HepG2 (cell line): Measurements from ENCODE around the gene ZNF554. TPM values are rescaled to one million over a fixed set of nuclear protein-coding genes. Genes with fewer than 3 reads are reported as not detected.

Source experiments
- ATAC-seq: fragments of 200-7000 bp; cut with Tn5 transposase; 3 replicates; pipeline ENCODE4 v1.9.1; 2020; ENCODE audit warnings: mild to moderate bottlenecking, moderate library complexity
- BruUV-seq: library from RNA; stranded (reverse); fragments of 400-500 nt; replicated peaks from 2 replicates; lab custom pipeline; 2021; lab: Mats Ljungman, UMichigan
- CTCF ChIA-PET: fragments of 300-600 bp; formaldehyde crosslinking; extraction: SDS; loops from one replicate; lab custom pipeline; 2021; ENCODE audit warnings: low total read pairs, inconsistent platforms, low intra/inter-chr PET ratio; lab: Yijun Ruan, JAX
- POLR2A ChIA-PET: fragments of 350-600 bp; sonication (Branson Sonifier 250); formaldehyde crosslinking; loops from one replicate; lab custom pipeline; 2020; ENCODE audit warnings: antibody characterized with exemption, inconsistent platforms; lab: Yijun Ruan, JAX
- DNase-seq: peaks from one replicate; pipeline ENCODE4 v3.0.0-alpha.2; 2015; ENCODE audit warnings: low spot score
- FAIRE-seq: peaks from 3 replicates; lab custom pipeline; 2011; peaks lifted over from hg19 to GRCh38; lab: Jason Lieb, UNC
- H2AFZ ChIP-seq: one replicate; pipeline ENCODE4 v1.6.1; 2011; ENCODE audit warnings: low read length, inconsistent platforms
- H3K27ac ChIP-seq: fragments of 300-600 bp; 3 replicates; pipeline ENCODE4 v1.8.0; 2011; ENCODE audit warnings: mixed run types, mild to moderate bottlenecking, mixed read lengths, low read length, inconsistent platforms; ENCODE audit not compliant: insufficient read depth; ENCODE audit errors: extremely low read length
- H3K27me3 ChIP-seq, 2 experiments: fragments of 200-600 bp in 1 of 2; 2 replicates in 1 of 2; 3 replicates in 1 of 2; pipeline versions ENCODE4 v1.6.0 to v1.8.0; 2011; ENCODE audit warnings: low read length in 2 of 2, mild to moderate bottlenecking in 2 of 2, moderate library complexity in 2 of 2, inconsistent platforms in 1 of 2; ENCODE audit not compliant: insufficient read depth in 2 of 2, control insufficient read depth in 1 of 2
- H3K36me3 ChIP-seq, 2 experiments: fragments of 200-600 bp in 1 of 2; replicated peaks in 1 of 2; 2 replicates in 1 of 2; 3 replicates in 1 of 2; pipeline versions ENCODE4 v1.5.1 to v1.8.0; 2011; ENCODE audit warnings: low read length in 2 of 2, inconsistent platforms in 1 of 2; ENCODE audit not compliant: insufficient read depth in 2 of 2, control insufficient read depth in 1 of 2
- H3K4me1 ChIP-seq: 2 replicates; pipeline ENCODE4 v1.5.1; 2012; ENCODE audit warnings: low read length, inconsistent platforms; ENCODE audit not compliant: insufficient read depth
- H3K4me2 ChIP-seq: 2 replicates; pipeline ENCODE4 v1.6.0; 2011; ENCODE audit warnings: low read depth, low read length, inconsistent platforms
- H3K4me3 ChIP-seq, 3 experiments: fragments of 200-600 bp in 1 of 3; sonication (generic), shearing (Covaris generic) in 1 of 3; replicated peaks in 1 of 3; 2 replicates each; pipeline ENCODE4 v1.5.1; 2011 to 2016; ENCODE audit warnings: low read length in 3 of 3, inconsistent platforms in 2 of 3, low read depth in 2 of 3, mild to moderate bottlenecking in 2 of 3, control low read depth in 1 of 3, mixed read lengths in 1 of 3; ENCODE audit not compliant: insufficient read depth in 1 of 3
- H3K79me2 ChIP-seq: one replicate; pipeline ENCODE4 v1.6.1; 2011; ENCODE audit warnings: low read length, inconsistent platforms; ENCODE audit not compliant: insufficient read depth
- H3K9ac ChIP-seq: 2 replicates; pipeline ENCODE4 v1.6.0; 2011; ENCODE audit warnings: mild to moderate bottlenecking, low read depth, low read length, inconsistent platforms; ENCODE audit not compliant: insufficient read depth
- H3K9me3 ChIP-seq: 2 replicates; pipeline ENCODE4 v1.5.1; 2012; ENCODE audit warnings: mild to moderate bottlenecking, low read length
- H4K20me1 ChIP-seq: 2 replicates; pipeline ENCODE4 v1.6.0; 2011; ENCODE audit warnings: inconsistent platforms, mild to moderate bottlenecking, low read length, moderate library complexity; ENCODE audit not compliant: insufficient read depth
- BCL6 ChIP-seq: IDR thresholded peaks from 2 replicates; pipeline ENCODE4 v1.6.1; 2016; ENCODE audit warnings: missing genetic modification reagents, missing compliant biosample characterization
- BHLHE40 ChIP-seq: IDR thresholded peaks from 2 replicates; pipeline ENCODE4 v1.6.1; 2011; ENCODE audit warnings: low read length, improper control_type of control experiment
- ETS1 ChIP-seq: sonication (generic); formaldehyde crosslinking; IDR thresholded peaks from 2 replicates; pipeline ENCODE4 v1.4.0; 2020; ENCODE audit warnings: missing genetic modification reagents
- GATAD2A ChIP-seq: IDR thresholded peaks from 2 replicates; pipeline ENCODE4 v1.6.1; 2016
- HNF4G ChIP-seq, 2 experiments: sonication (generic) in 1 of 2; formaldehyde crosslinking in 1 of 2; IDR thresholded peaks; 2 replicates each; pipeline versions ENCODE4 v1.4.0 to v1.6.1; 2011 to 2020; ENCODE audit warnings: borderline replicate concordance in 2 of 2, low read depth in 2 of 2, mild to moderate bottlenecking in 2 of 2, low read length in 1 of 2, missing genetic modification reagents in 1 of 2, moderate library complexity in 1 of 2
- SOX13 ChIP-seq, 3 experiments: fragments of 450-650 bp in 1 of 3; sonication (generic) in 1 of 3; formaldehyde crosslinking in 1 of 3; IDR thresholded peaks in 2 of 3; conservative IDR thresholded peaks in 1 of 3; 2 replicates each; pipeline versions ENCODE4 v1.5.0 to v1.6.1; 2016 to 2020; ENCODE audit warnings: antibody characterized with exemption in 1 of 3, mild to moderate bottlenecking in 1 of 3, missing compliant biosample characterization in 1 of 3, missing genetic modification reagents in 1 of 3, moderate library complexity in 1 of 3
- ZNF484 ChIP-seq: sonication (generic); formaldehyde crosslinking; IDR thresholded peaks from 2 replicates; pipeline ENCODE4 v1.5.1; 2020; ENCODE audit warnings: mild to moderate bottlenecking, low read depth, missing genetic modification reagents, borderline replicate concordance
- WGBS: methylation state at CpG from one replicate; pipeline ENCODE4 v1.1.6; 2017; ENCODE audit warnings: low lambda C conversion rate; 5-methylcytosine and 5-hydroxymethylcytosine counted together
- in situ Hi-C: cut with HindIII; loops from 2 replicates; pipeline ENCODE4 v1.10.0; 2017; ENCODE audit warnings: low pct_unique_long_range_greater_than_20kb; ENCODE audit not compliant: extremely low pct_ligation_motif_present
- intact Hi-C: fragments of 100-400 bp; cut with micrococcal nuclease; formaldehyde crosslinking; loops from one replicate; pipeline ENCODE4 v1.10.0; 2022; ENCODE audit not compliant: unreplicated experiment
- polyA plus RNA-seq, 8 experiments: library from polyadenylated mRNA; depleted of rRNA in 3 of 8; stranded (reverse) in 7 of 8; unstranded in 1 of 8; fragments of >200 nt; fragmentation: Illumina TruSeq in 4 of 8; extraction: Trizol in 4 of 8; gene quantifications; 2 replicates each; pipeline versions ENCODE4 v1.2.1 to v1.2.3, GENCODE V29; 2011 to 2016; ENCODE audit warnings: low read depth in 4 of 8, missing spikeins in 1 of 8, mixed read lengths in 1 of 8; ENCODE audit not compliant: insufficient read depth in 1 of 8
- total RNA-seq, 5 experiments: library from RNA; depleted of rRNA; stranded (reverse); fragments of >200 nt; fragmentation: Illumina TruSeq; extraction: Trizol; gene quantifications; 2 replicates each; pipeline ENCODE4 v1.2.3, GENCODE V29; 2016; ENCODE audit warnings: low read depth in 1 of 5
- TF ChIP-seq, protein P1 (sequence below): sonication (generic); formaldehyde crosslinking; conservative IDR thresholded peaks from 2 replicates; pipeline ENCODE4 v1.4.0; 2020; ENCODE audit warnings: mild to moderate bottlenecking, missing genetic modification reagents, moderate library complexity
- TF ChIP-seq, protein P2 (sequence below): sonication (generic); formaldehyde crosslinking; IDR thresholded peaks from 2 replicates; pipeline ENCODE4 v1.4.0; 2020; ENCODE audit warnings: low read depth, mild to moderate bottlenecking, missing genetic modification reagents

ZNF554 gene
- total and polyA plus RNA-seq, 2 of the 13 experiments (the other 11 are each of a cell fraction or from before 2014, with no cell fraction given): 2.2 to 2.7 TPM

- Histone ChIP-seq H3K4me3 (no peak overlapping the region), H3K4me2 (no peak overlapping the region), H3K9ac (no peak overlapping the region), H3K27me3 (no peaks in the 10 kb centered on the region), H3K4me1 (peaks cover 18% of the 10 kb centered on the region), H3K9me3 (no peaks in the 10 kb centered on the region), H3K79me2 (peaks cover 7% of the 10 kb centered on the region)
- in situ Hi-C loops: no loop called here
- POLR2A ChIA-PET: no interaction called here
- FAIRE-seq: no peak
- TSS peak; percentile 15 for BruUV-seq
- 95% methylated on average over 11 of the region's 11 CpGs for WGBS
- TF ChIP-seq ZNF484 (CRISPR knock-in tag): no peak
- TF ChIP-seq, all 625 proteins: peak for 0
- Histone ChIP-seq H2AFZ (no peak overlapping the region), H4K20me1 (0 out of 2 replicates have a peak, but pooled peaks cover 2% of the 10 kb centered on the region), H3K36me3 (peaks cover 9 to 36% of the 10 kb centered on the region in 2 experiments; a peak in 4 of 5 replicates), H3K27ac (no peak overlapping the region)
- DNase-seq: no peak
- CTCF ChIA-PET: no interaction called here
- no peak for ATAC-seq
- intact Hi-C loops: no loop called here
These were observed 33.4 kb downstream of the ZNF554 start for GRCh38 chr19:2853015-2853606.

GRCh38 chr19:2854849-2855248 lies 35.2 kb downstream of the ZNF554 start:
- peaks cover 9 to 36% of the 10 kb centered on the region in 2 experiments; a peak in 4 of 5 replicates for H3K36me3 ChIP-seq
- peak overlapping the region; percentile 23 for H3K27ac ChIP-seq
- H3K9me3 ChIP-seq: no peaks in the 10 kb centered on the region
- H3K4me1 ChIP-seq: peaks cover 18% of the 10 kb centered on the region
- H3K27me3 ChIP-seq: no peaks in the 10 kb centered on the region
- H4K20me1 ChIP-seq: no peaks in the 10 kb centered on the region
- peak overlapping the region; percentile 14 for H3K4me2 ChIP-seq
- H3K4me3 ChIP-seq: no peak overlapping the region
- ATAC-seq (peak; percentile 51; the same call in 2 of the 3 replicates), DNase-seq (peak; percentile 46), FAIRE-seq (peak; percentile 37)
- intact Hi-C loops: no loop called here
- BruUV-seq: no TSS peak
- WGBS: 6% methylated on average over 3 of the region's 3 CpGs
- ChIA-PET POLR2A (interaction anchor here (0.9 to 2.7 kb wide), 4 partner anchors 12 to 71 kb away, joined by 3 to 7 read pairs (median 4); partner anchors contain the start of genes SGTA and ZNF555), CTCF (no interaction called here)
- H3K79me2 ChIP-seq: no peaks in the 10 kb centered on the region
- H2AFZ ChIP-seq: no peak overlapping the region
- in situ Hi-C loops: no loop called here
- no peak overlapping the region for H3K9ac ChIP-seq
- TF ChIP-seq HNF4G (IDR thresholded peaks at IDR 0.05; ENCODE audit: borderline replicate concordance, low read depth, low read length) (peak; percentile 62), HNF4G (CRISPR knock-in tag; IDR thresholded peaks at IDR 0.05; ENCODE audit: borderline replicate concordance, low read depth) (no peak), SOX13 (IDR thresholded peaks at IDR 0.05) (no peak), SOX13 (CRISPR knock-in tag; conservative IDR thresholded peaks at IDR 0.05 in 1 of 2, IDR thresholded peaks at IDR 0.05 in 1 of 2) (0 out of 4 replicates have a peak, but pooled peaks of 1 of the 2 experiments have one; percentile 21), GATAD2A (CRISPR knock-in tag) (peak; percentile 64; the same call in 1 of the 2 replicates), ETS1 (CRISPR knock-in tag) (no peak), BHLHE40 (peak; percentile 60; the same call in 1 of the 2 replicates), BCL6 (CRISPR knock-in tag) (0 out of 2 replicates have a peak, but pooled peaks have one; percentile 14)
- TF ChIP-seq, protein P1, sequence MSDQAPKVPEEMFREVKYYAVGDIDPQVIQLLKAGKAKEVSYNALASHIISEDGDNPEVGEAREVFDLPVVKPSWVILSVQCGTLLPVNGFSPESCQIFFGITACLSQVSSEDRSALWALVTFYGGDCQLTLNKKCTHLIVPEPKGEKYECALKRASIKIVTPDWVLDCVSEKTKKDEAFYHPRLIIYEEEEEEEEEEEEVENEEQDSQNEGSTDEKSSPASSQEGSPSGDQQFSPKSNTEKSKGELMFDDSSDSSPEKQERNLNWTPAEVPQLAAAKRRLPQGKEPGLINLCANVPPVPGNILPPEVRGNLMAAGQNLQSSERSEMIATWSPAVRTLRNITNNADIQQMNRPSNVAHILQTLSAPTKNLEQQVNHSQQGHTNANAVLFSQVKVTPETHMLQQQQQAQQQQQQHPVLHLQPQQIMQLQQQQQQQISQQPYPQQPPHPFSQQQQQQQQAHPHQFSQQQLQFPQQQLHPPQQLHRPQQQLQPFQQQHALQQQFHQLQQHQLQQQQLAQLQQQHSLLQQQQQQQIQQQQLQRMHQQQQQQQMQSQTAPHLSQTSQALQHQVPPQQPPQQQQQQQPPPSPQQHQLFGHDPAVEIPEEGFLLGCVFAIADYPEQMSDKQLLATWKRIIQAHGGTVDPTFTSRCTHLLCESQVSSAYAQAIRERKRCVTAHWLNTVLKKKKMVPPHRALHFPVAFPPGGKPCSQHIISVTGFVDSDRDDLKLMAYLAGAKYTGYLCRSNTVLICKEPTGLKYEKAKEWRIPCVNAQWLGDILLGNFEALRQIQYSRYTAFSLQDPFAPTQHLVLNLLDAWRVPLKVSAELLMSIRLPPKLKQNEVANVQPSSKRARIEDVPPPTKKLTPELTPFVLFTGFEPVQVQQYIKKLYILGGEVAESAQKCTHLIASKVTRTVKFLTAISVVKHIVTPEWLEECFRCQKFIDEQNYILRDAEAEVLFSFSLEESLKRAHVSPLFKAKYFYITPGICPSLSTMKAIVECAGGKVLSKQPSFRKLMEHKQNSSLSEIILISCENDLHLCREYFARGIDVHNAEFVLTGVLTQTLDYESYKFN (CRISPR knock-in tag): peak; percentile 57
- TF ChIP-seq, protein P2, sequence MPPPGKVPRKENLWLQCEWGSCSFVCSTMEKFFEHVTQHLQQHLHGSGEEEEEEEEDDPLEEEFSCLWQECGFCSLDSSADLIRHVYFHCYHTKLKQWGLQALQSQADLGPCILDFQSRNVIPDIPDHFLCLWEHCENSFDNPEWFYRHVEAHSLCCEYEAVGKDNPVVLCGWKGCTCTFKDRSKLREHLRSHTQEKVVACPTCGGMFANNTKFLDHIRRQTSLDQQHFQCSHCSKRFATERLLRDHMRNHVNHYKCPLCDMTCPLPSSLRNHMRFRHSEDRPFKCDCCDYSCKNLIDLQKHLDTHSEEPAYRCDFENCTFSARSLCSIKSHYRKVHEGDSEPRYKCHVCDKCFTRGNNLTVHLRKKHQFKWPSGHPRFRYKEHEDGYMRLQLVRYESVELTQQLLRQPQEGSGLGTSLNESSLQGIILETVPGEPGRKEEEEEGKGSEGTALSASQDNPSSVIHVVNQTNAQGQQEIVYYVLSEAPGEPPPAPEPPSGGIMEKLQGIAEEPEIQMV: no peak
